ENCODE results near the gene CACNA2D3. TPM values are rescaled to one million over a fixed set of nuclear protein-coding genes. Genes with fewer than 3 reads are reported as not detected.

The CACNA2D3 gene
- total RNA-seq, 1 experiment from 2014 or later, result not detected

DNA sequence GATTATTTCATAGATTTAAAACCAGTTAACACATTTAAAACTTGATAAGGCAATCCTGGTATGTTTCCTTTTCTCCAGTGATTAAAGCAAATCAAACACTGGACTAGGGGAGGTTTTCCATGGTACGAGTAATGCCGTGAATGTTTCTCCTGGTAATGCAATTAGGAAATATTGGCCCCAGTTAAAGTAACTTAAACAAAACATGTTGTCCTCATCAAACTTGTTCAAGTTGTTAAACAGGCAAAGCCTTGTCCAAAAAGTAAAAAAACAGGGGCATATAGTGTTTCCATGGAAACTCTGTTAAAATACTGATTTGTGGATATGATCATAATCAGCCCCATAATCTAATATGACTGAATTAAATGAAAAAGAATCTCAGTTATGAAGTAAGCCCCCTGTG, 818.6 kb downstream of the CACNA2D3 start:
- ATAC-seq (no peak), DNase-seq (no peak)
- Histone ChIP-seq H3K4me1 (ENCODE audit: insufficient read depth, low read length) (no peaks in the 10 kb centered on the region), H3K79me2 (ENCODE audit: low read length) (no peaks in the 10 kb centered on the region), H3K9ac (ENCODE audit: low read length) (no peak overlapping the region), H3K9me3 (ENCODE audit: low read length) (no peaks in the 10 kb centered on the region), H3K36me3 (ENCODE audit: low read depth, low read length) (no peaks in the 10 kb centered on the region), H3F3A (ENCODE audit: low read length, unreplicated experiment) (no peaks in the 10 kb centered on the region), H3K4me2 (ENCODE audit: low read length) (no peak overlapping the region), H3K27me3 (ENCODE audit: low read length) (peaks cover 54% of the 10 kb centered on the region), H2AFZ (ENCODE audit: low read length) (no peak overlapping the region), H4K20me1 (ENCODE audit: low read length) (no peaks in the 10 kb centered on the region), H3K27ac (ENCODE audit: low read length) (no peak overlapping the region), H3K9me2 (replicated peaks; ENCODE audit: low read length) (no peaks in the 10 kb centered on the region), H3K4me3 (ENCODE audit: low read length) (no peak overlapping the region)
- no peak for TF ChIP-seq EZH2 (IDR thresholded peaks at IDR 0.05; ENCODE audit: low read length, unreplicated experiment)
- TF ChIP-seq, protein P1, sequence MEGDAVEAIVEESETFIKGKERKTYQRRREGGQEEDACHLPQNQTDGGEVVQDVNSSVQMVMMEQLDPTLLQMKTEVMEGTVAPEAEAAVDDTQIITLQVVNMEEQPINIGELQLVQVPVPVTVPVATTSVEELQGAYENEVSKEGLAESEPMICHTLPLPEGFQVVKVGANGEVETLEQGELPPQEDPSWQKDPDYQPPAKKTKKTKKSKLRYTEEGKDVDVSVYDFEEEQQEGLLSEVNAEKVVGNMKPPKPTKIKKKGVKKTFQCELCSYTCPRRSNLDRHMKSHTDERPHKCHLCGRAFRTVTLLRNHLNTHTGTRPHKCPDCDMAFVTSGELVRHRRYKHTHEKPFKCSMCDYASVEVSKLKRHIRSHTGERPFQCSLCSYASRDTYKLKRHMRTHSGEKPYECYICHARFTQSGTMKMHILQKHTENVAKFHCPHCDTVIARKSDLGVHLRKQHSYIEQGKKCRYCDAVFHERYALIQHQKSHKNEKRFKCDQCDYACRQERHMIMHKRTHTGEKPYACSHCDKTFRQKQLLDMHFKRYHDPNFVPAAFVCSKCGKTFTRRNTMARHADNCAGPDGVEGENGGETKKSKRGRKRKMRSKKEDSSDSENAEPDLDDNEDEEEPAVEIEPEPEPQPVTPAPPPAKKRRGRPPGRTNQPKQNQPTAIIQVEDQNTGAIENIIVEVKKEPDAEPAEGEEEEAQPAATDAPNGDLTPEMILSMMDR (conservative IDR thresholded peaks at IDR 0.05; ENCODE audit: low read depth, low read length), result no peak
- TF ChIP-seq EZH2phosphoT487 (IDR thresholded peaks at IDR 0.05; ENCODE audit: borderline replicate concordance, low read length), result no peak
- intact Hi-C loops (cut with micrococcal nuclease), result no loop called here
- no TSS peak for BruUV-seq (replicated peaks)
- POLR2A ChIA-PET (ENCODE audit: unreplicated experiment), result no interaction called here
- CTCF ChIA-PET, result no interaction called here

DNA sequence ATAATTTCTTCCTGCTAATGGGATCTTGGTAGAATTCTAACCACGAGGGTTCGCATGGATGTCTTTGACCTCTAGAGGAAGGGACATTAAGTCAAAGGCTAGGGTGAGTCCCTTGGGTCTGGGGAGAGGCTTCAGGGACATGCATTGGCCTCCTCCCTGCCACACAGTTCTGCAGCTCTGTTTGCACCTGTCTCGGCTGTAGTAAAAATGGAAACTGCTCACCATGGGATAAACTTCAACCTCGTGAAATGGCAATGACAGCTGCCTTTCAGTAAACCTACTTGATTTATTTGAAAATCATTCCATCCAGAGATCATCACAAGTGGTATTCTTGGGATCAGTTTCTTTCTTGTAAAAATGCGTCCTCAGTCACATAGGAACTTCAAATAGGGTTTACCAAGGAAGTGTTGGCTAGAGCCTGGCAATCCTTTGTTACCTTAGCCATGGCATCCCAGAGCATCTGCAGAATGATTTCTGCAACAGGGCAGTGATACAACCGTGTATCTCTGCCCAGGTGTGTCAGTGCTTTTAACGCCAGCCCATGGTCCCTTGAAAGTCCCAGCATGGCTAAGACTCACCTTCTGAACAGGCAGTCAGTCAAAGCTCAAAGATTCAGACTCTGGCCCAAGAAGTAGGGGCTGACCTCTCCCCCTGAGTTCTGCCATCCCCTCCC, 819.5 kb downstream of the CACNA2D3 start:
- H3K9me3 ChIP-seq (ENCODE audit: low read length), result no peaks in the 10 kb centered on the region
- H3K4me1 ChIP-seq (ENCODE audit: insufficient read depth, low read length), result no peaks in the 10 kb centered on the region
- ChIA-PET CTCF (no interaction called here), POLR2A (ENCODE audit: unreplicated experiment) (no interaction called here)
- no peak for TF ChIP-seq EZH2 (IDR thresholded peaks at IDR 0.05; ENCODE audit: low read length, unreplicated experiment)
- TF ChIP-seq, protein P1 (conservative IDR thresholded peaks at IDR 0.05; ENCODE audit: low read depth, low read length), result no peak
- TF ChIP-seq EZH2phosphoT487 (IDR thresholded peaks at IDR 0.05; ENCODE audit: borderline replicate concordance, low read length), result no peak
- H3F3A ChIP-seq (ENCODE audit: low read length, unreplicated experiment), result no peaks in the 10 kb centered on the region
- no TSS peak for BruUV-seq (replicated peaks)
- intact Hi-C loops (cut with micrococcal nuclease), result no loop called here
- H3K27me3 ChIP-seq (ENCODE audit: low read length), result peaks cover 46% of the 10 kb centered on the region
- no peak overlapping the region for H2AFZ ChIP-seq (ENCODE audit: low read length)
- H3K9me2 ChIP-seq (replicated peaks; ENCODE audit: low read length), result no peaks in the 10 kb centered on the region
- no peak for DNase-seq
- no peaks in the 10 kb centered on the region for H3K36me3 ChIP-seq (ENCODE audit: low read depth, low read length)
- no peak overlapping the region for H3K4me2 ChIP-seq (ENCODE audit: low read length)
- no peaks in the 10 kb centered on the region for H4K20me1 ChIP-seq (ENCODE audit: low read length)
- H3K27ac ChIP-seq (ENCODE audit: low read length), result no peak overlapping the region
- no peak overlapping the region for H3K9ac ChIP-seq (ENCODE audit: low read length)
- no peaks in the 10 kb centered on the region for H3K79me2 ChIP-seq (ENCODE audit: low read length)
- no peak for ATAC-seq
- no peak overlapping the region for H3K4me3 ChIP-seq (ENCODE audit: low read length)

DNA sequence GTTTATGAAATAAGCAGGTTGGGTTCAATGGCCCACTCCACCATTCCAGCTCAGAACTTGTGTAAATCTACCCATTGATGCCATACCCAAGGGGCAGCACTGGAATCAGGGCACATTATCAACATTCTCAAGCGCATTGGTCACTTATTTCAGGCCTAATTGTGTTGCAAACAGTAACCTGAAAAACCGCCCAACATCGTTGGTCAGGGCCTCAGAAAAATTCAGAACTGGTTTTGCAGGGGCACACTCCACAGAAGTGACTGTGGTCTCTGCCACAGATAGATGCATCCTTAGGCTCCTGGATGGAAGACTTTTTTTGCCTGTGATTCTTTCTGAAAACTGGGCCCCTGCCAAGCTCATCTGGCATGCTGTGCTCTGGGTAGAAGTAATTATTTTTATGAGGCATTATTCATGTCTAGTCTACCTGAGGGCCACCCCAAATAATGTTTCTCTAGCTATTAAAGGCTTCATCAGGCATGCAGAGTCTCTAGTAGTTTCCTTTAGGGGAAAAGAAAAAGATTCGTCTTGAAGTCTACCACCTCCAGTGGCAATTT, 827.2 kb downstream of the CACNA2D3 start:
- H3K4me1 ChIP-seq (ENCODE audit: insufficient read depth, low read length), result 0 out of 2 replicates have a peak, but pooled peaks cover 5% of the 10 kb centered on the region
- no peaks in the 10 kb centered on the region for H3F3A ChIP-seq (ENCODE audit: low read length, unreplicated experiment)
- H3K9ac ChIP-seq (ENCODE audit: low read length), result no peak overlapping the region
- no peaks in the 10 kb centered on the region for H3K9me3 ChIP-seq (ENCODE audit: low read length)
- ATAC-seq (no peak), DNase-seq (peak; percentile 16)
- TF ChIP-seq, protein P1 (conservative IDR thresholded peaks at IDR 0.05; ENCODE audit: low read depth, low read length), result no peak
- TF ChIP-seq EZH2phosphoT487 (IDR thresholded peaks at IDR 0.05; ENCODE audit: borderline replicate concordance, low read length) (no peak), EZH2 (IDR thresholded peaks at IDR 0.05; ENCODE audit: low read length, unreplicated experiment) (no peak)
- H3K36me3 ChIP-seq (ENCODE audit: low read depth, low read length), result no peaks in the 10 kb centered on the region
- H3K4me3 ChIP-seq (ENCODE audit: low read length), result no peak overlapping the region
- H3K4me2 ChIP-seq (ENCODE audit: low read length), result no peak overlapping the region
- BruUV-seq (replicated peaks), result no TSS peak
- no peak overlapping the region for H2AFZ ChIP-seq (ENCODE audit: low read length)
- H3K27me3 ChIP-seq (ENCODE audit: low read length), result no peaks in the 10 kb centered on the region
- ChIA-PET POLR2A (ENCODE audit: unreplicated experiment) (no interaction called here), CTCF (no interaction called here)
- H3K9me2 ChIP-seq (replicated peaks; ENCODE audit: low read length), result no peaks in the 10 kb centered on the region
- no peaks in the 10 kb centered on the region for H4K20me1 ChIP-seq (ENCODE audit: low read length)
- H3K79me2 ChIP-seq (ENCODE audit: low read length), result no peaks in the 10 kb centered on the region
- intact Hi-C loops (cut with micrococcal nuclease), result no loop called here
- no peak overlapping the region for H3K27ac ChIP-seq (ENCODE audit: low read length)
